Astrocyte of the hippocampus (primary cell): Measurements from ENCODE around the gene RPS13.
"Not testable (repeated sequence)": the region's sequence is repeated elsewhere in the genome, so short reads cannot be mapped to it uniquely, and the experiment has no call there.

Experiments
- DNase-seq: peaks from one replicate; pipeline ENCODE4 v3.0.0; 2011; ENCODE audit warnings: low read depth, low spot score

RPS13 gene

DNA sequence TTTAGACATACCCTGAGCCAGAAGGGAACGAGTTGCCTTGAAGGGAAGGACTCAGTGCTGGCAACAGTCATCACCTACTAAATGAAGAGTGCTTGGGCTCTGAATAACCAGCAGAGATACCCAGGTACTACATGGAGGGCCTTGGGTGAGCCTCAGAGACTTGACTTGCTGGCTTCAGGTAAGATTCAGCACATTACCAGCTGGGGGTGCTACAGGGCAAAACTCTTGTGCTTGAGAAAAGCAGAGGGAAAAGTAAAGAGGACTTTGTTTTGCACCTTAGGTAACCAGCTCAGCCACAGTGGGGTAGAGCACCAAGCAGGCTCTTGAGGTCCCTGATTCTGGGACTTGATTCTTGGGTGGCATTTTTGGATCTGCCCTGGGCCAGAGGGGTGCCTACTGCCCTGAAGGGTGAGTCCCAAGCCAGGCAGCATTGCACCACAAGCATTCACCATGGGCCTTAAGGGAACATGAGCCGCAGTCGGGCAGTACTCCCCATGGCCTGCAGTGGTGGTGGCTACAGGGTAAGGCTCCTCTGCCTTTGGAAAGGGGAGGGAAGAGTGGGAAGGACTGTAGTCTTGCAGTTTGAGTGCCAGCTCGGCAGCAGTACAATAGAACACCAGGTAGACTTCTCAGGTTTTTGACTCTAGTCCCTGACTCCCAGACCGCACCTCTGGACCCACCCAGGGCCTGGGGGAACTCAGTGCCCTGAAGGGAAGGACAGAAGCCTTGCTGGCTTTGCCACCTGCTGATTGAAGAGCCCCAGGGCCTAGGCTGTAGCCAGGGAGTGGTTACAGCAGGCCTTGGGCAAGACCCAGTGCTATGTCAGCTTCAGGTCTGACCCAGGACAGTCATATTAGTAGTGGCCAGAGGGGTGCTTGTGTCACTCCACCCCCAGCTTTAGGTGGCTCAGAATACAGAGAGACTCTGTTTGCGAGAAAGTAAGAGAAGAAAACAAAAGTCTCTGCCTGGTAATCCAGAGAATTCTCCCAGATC is 40.5 kb downstream of the RPS13 start:
- DNase-seq, result no peak

DNA sequence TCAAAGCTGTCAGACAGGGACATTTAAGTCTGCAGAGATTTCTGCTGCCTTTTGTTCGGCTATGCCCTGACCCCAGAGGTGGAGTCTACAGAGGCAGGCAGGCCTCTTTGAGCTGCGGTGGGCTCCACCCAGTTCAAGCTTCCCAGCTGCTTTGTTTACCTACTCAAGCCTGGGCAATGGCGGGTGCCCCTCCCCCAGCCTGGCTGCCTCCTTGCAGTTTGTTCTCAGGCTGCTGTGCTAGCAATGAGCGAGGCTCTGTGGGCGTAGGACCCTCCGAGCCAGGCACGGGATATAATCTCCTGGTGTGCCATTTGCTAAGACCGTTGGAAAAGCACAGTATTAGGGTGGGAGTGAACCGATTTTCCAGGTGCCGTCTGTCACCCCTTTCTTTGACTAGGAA is 43.4 kb downstream of the RPS13 start:
- DNase-seq, result not testable (repeated sequence)

DNA sequence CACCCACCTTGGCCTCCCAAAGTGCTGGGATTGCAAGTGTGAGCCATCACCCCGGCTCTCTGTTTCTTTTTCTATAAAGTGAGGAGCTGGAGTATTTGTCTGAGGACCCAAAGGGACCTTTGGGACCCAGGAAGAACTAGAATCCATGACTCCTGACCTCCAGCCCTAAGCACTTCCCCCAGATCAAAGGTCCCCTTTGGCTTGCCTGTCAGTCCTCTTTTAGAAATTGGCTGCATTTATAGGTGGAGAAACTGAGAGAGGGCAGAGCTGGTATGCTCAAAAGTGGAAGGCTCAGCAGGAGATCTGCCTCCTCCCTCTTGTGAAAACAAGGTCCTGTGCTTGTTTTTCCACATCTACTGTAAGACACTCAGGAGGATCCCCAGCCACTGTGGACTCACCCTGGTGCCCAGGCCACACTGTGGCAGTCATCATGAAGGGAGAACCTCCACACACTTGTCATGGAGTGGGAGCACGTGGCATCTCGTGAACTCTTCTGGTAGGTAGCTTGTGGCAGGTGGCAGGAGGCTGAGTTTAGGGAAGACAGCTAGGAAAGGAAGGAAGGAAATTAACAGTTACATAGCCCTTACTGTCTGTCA is 50.9 kb downstream of the RPS13 start:
- DNase-seq, result no peak

DNA sequence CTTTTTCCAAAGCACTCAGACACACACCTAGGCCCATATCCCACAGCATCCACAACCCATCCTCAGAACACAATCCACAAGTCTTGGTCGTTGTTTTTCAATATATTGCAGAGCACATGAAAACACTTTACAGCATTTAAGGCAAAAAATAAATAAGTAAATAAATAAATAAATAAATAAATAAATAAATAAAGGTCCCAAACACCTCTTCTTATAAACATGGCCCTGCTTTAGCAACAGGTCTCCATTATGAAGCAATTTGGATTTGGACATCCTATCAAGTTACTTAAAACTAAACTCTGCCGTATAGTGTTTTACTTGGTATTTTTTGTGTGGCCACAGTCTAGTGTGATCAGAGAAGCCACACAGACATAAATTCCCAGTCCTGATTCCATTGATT is 52.5 kb downstream of the RPS13 start:
- DNase-seq, result no peak
